Parathyroid adenoma (tissue), 2 donors: ENCODE data around the gene BTAF1.
A peak's percentile ranks its signal among the peaks of the same experiment; 100 is the strongest.
"Not testable (repeated sequence)": the region's sequence is repeated elsewhere in the genome, so short reads cannot be mapped to it uniquely, and the experiment has no call there.

Experiments used
- H2AFZ ChIP-seq: fragments of 300-600 bp; sonication (generic); one replicate; pipeline ENCODE4 v1.7.0; 2017; ENCODE audit warnings: antibody characterized with exemption, mild to moderate bottlenecking
- H3K27ac ChIP-seq: fragments of 300-600 bp; sonication (generic); one replicate; pipeline ENCODE4 v1.7.0; 2017
- H3K27me3 ChIP-seq: fragments of 300-600 bp; sonication (generic); one replicate; pipeline ENCODE4 v1.7.0; 2017; ENCODE audit warnings: low read length; ENCODE audit not compliant: control insufficient read depth, insufficient read depth
- H3K36me3 ChIP-seq: fragments of 300-600 bp; sonication (generic); one replicate; pipeline ENCODE4 v1.7.0; 2017; ENCODE audit warnings: low read length; ENCODE audit not compliant: control insufficient read depth, insufficient read depth
- H3K4me1 ChIP-seq: fragments of 300-600 bp; sonication (generic); one replicate; pipeline ENCODE4 v1.7.0; 2017; ENCODE audit warnings: control low read depth
- H3K4me2 ChIP-seq: fragments of 300-600 bp; sonication (generic); one replicate; pipeline ENCODE4 v1.7.0; 2017; ENCODE audit warnings: low read length
- H3K4me3 ChIP-seq: fragments of 300-600 bp; sonication (generic); one replicate; pipeline ENCODE4 v1.7.0; 2017; ENCODE audit warnings: low read depth, low read length
- H3K79me2 ChIP-seq: fragments of 300-600 bp; sonication (generic); one replicate; pipeline ENCODE4 v1.7.0; 2017; ENCODE audit warnings: control low read depth
- H3K9ac ChIP-seq: fragments of 300-600 bp; sonication (generic); one replicate; pipeline ENCODE4 v1.7.0; 2017; ENCODE audit warnings: mild to moderate bottlenecking
- H3K9me3 ChIP-seq: fragments of 300-600 bp; sonication (generic); one replicate; pipeline ENCODE4 v1.7.0; 2017; ENCODE audit warnings: low read length; ENCODE audit not compliant: control insufficient read depth
- CTCF ChIP-seq: fragments of 300-600 bp; sonication (generic); IDR thresholded peaks from one replicate; pipeline ENCODE4 v1.7.0; 2017; ENCODE audit warnings: antibody characterized with exemption, mild to moderate bottlenecking
- donor health status: primary hyperparathyroidism.

The BTAF1 gene

GRCh38 chr10:91886954-91887271 lies 36.7 kb upstream of the BTAF1 start:
- Histone ChIP-seq H3K27ac (no peak overlapping the region), H3K79me2 (no peaks in the 10 kb centered on the region), H2AFZ (peak overlapping the region; percentile 83), H3K4me1 (peaks cover 13% of the 10 kb centered on the region), H3K36me3 (no peaks in the 10 kb centered on the region), H3K9ac (no peak overlapping the region), H3K4me3 (peak overlapping the region; percentile 54), H3K4me2 (peak overlapping the region; percentile 92), H3K27me3 (no peaks in the 10 kb centered on the region), H3K9me3 (no peaks in the 10 kb centered on the region)
- no peak for TF ChIP-seq CTCF

- TF ChIP-seq CTCF = no peak
- H3K27me3 ChIP-seq = no peaks in the 10 kb centered on the region
- H3K4me1 ChIP-seq = peaks cover 13% of the 10 kb centered on the region
- no peaks in the 10 kb centered on the region for H3K9me3 ChIP-seq
- H3K27ac ChIP-seq = no peak overlapping the region
- peak overlapping the region; percentile 54 for H3K4me3 ChIP-seq
- H2AFZ ChIP-seq = peak overlapping the region; percentile 83
- H3K79me2 ChIP-seq = no peaks in the 10 kb centered on the region
- no peak overlapping the region for H3K9ac ChIP-seq
- no peaks in the 10 kb centered on the region for H3K36me3 ChIP-seq
- H3K4me2 ChIP-seq = peak overlapping the region; percentile 92
Observed at GRCh38 chr10:91887272-91888076, 36.1 kb upstream of the BTAF1 start.

- H3K9ac ChIP-seq = no peak overlapping the region
- no peak for TF ChIP-seq CTCF
- H3K27me3 ChIP-seq = no peaks in the 10 kb centered on the region
- H3K36me3 ChIP-seq = no peaks in the 10 kb centered on the region
- H3K4me1 ChIP-seq = peaks cover 7% of the 10 kb centered on the region
- no peak overlapping the region for H3K27ac ChIP-seq
- H3K4me3 ChIP-seq = no peak overlapping the region
- no peak overlapping the region for H3K4me2 ChIP-seq
- H3K9me3 ChIP-seq = no peaks in the 10 kb centered on the region
- no peaks in the 10 kb centered on the region for H3K79me2 ChIP-seq
- no peak overlapping the region for H2AFZ ChIP-seq
Observed at GRCh38 chr10:91891125-91892001, 32.2 kb upstream of the BTAF1 start.

GRCh38 chr10:91893051-91893450 lies 30.5 kb upstream of the BTAF1 start:
- Histone ChIP-seq H3K9me3 (no peaks in the 10 kb centered on the region), H3K27me3 (no peaks in the 10 kb centered on the region), H3K4me2 (no peak overlapping the region), H3K4me3 (no peak overlapping the region), H3K79me2 (no peaks in the 10 kb centered on the region), H3K9ac (no peak overlapping the region), H3K27ac (no peak overlapping the region), H3K36me3 (no peaks in the 10 kb centered on the region), H2AFZ (no peak overlapping the region), H3K4me1 (peaks cover under 1% of the 10 kb centered on the region)
- no peak for TF ChIP-seq CTCF

- H3K79me2 ChIP-seq, H3K36me3 ChIP-seq, H3K4me2 ChIP-seq, H3K27ac ChIP-seq, H3K27me3 ChIP-seq, H2AFZ ChIP-seq, H3K9ac ChIP-seq, H3K4me1 ChIP-seq, H3K4me3 ChIP-seq, H3K9me3 ChIP-seq: not testable (repeated sequence)
Observed at GRCh38 chr10:91894261-91894685, 29.3 kb upstream of the BTAF1 start.
